Measurements from ENCODE around the gene BHLHE23.

The BHLHE23 gene

GRCh38 chr20:63024573-63025392 is 18.0 kb upstream of the BHLHE23 start:
- no peak for DNase-seq

- no peak for DNase-seq
Observed at GRCh38 chr20:63023936-63024571, 17.3 kb upstream of the BHLHE23 start.

- no peak for DNase-seq
Observed at GRCh38 chr20:63023071-63023935, 16.5 kb upstream of the BHLHE23 start.

GRCh38 chr20:63022501-63022900 is 15.7 kb upstream of the BHLHE23 start:
- DNase-seq, result no peak

GRCh38 chr20:63021356-63022321 is 14.9 kb upstream of the BHLHE23 start:
- no peak for DNase-seq

- no peak for DNase-seq
Observed at GRCh38 chr20:63020681-63021080, 13.9 kb upstream of the BHLHE23 start.

GRCh38 chr20:63017826-63018411 is 11.2 kb upstream of the BHLHE23 start:
- DNase-seq, result no peak

- DNase-seq, result no peak
Observed at GRCh38 chr20:63017076-63017825, 10.5 kb upstream of the BHLHE23 start.

- DNase-seq, result no peak
Observed at GRCh38 chr20:63016514-63017075, 9.8 kb upstream of the BHLHE23 start.

GRCh38 chr20:63015662-63016361 is 9.0 kb upstream of the BHLHE23 start:
- DNase-seq, result no peak

GRCh38 chr20:63015147-63015661 is 8.4 kb upstream of the BHLHE23 start:
- DNase-seq, result no peak

GRCh38 chr20:63014710-63015109 is 7.9 kb upstream of the BHLHE23 start:
- peak; percentile 29 for DNase-seq

- no peak for DNase-seq
Observed at GRCh38 chr20:63014287-63014686, 7.5 kb upstream of the BHLHE23 start.

- no peak for DNase-seq
Observed at GRCh38 chr20:63013207-63013606, 6.4 kb upstream of the BHLHE23 start.

- no peak for DNase-seq
Observed at GRCh38 chr20:63011798-63012197, 5.0 kb upstream of the BHLHE23 start.

GRCh38 chr20:63009988-63010769 is 3.4 kb upstream of the BHLHE23 start:
- DNase-seq, result no peak

GRCh38 chr20:63009045-63009961 is 2.5 kb upstream of the BHLHE23 start:
- peak; percentile 60 for DNase-seq

GRCh38 chr20:63008541-63009044 is 1.8 kb upstream of the BHLHE23 start:
- DNase-seq, result no peak
